Fibroblast of lung (primary cell): Measurements from ENCODE around the gene PIP4K2A. TPM values are rescaled to one million over a fixed set of nuclear protein-coding genes. Genes with fewer than 3 reads are reported as not detected.
A peak's percentile ranks its signal among the peaks of the same experiment; 100 is the strongest.

Source experiments
- DNase-seq, 2 donors: peaks; one replicate each; pipeline versions ENCODE4 v3.0.0 to v3.0.0-alpha.2; 2010; ENCODE audit warnings: low read depth in 2 of 2
- H2AFZ ChIP-seq: 2 replicates; pipeline ENCODE4 v1.5.1; 2012; ENCODE audit warnings: low read length, control low read depth, inconsistent platforms
- H3K27ac ChIP-seq: 2 replicates; pipeline ENCODE4 v1.5.1; 2011; ENCODE audit warnings: low read length, control low read depth; ENCODE audit not compliant: insufficient read depth
- H3K27me3 ChIP-seq: 2 replicates; pipeline ENCODE4 v1.5.1; 2011; ENCODE audit warnings: mild to moderate bottlenecking, low read length; ENCODE audit not compliant: control insufficient read depth, insufficient read depth
- H3K36me3 ChIP-seq: 2 replicates; pipeline ENCODE4 v1.5.1; 2011; ENCODE audit warnings: low read length; ENCODE audit not compliant: control insufficient read depth, insufficient read depth
- H3K4me1 ChIP-seq: 2 replicates; pipeline ENCODE4 v1.5.1; 2011; ENCODE audit warnings: low read length; ENCODE audit not compliant: control insufficient read depth, insufficient read depth; ENCODE audit errors: extremely low read depth
- H3K4me2 ChIP-seq: 2 replicates; pipeline ENCODE4 v1.5.1; 2011; ENCODE audit warnings: low read length, control low read depth; ENCODE audit not compliant: insufficient read depth; ENCODE audit errors: extremely low read depth
- H3K4me3 ChIP-seq, 4 experiments: fragments of 200-600 bp in 1 of 4; sonication (generic) in 1 of 4; replicated peaks in 1 of 4; 2 replicates each; pipeline ENCODE4 v1.5.1; 2011 to 2016; ENCODE audit warnings: low read length in 4 of 4, low read depth in 3 of 4, mild to moderate bottlenecking in 3 of 4, control low read depth in 2 of 4, inconsistent platforms in 1 of 4, mixed read lengths in 1 of 4; ENCODE audit not compliant: insufficient read depth in 1 of 4; ENCODE audit errors: control extremely low read depth in 1 of 4
- H3K79me2 ChIP-seq: 2 replicates; pipeline ENCODE4 v1.5.1; 2012; ENCODE audit warnings: mild to moderate bottlenecking, low read length, inconsistent platforms; ENCODE audit not compliant: control insufficient read depth, insufficient read depth
- H3K9ac ChIP-seq: 2 replicates; pipeline ENCODE4 v1.5.1; 2011; ENCODE audit warnings: mild to moderate bottlenecking, low read length, control low read depth; ENCODE audit not compliant: insufficient read depth
- H3K9me3 ChIP-seq: 2 replicates; pipeline ENCODE4 v1.5.1; 2012; ENCODE audit warnings: low read depth, low read length; ENCODE audit not compliant: control insufficient read depth, insufficient read depth
- H4K20me1 ChIP-seq: 2 replicates; pipeline ENCODE4 v1.5.1; 2011; ENCODE audit warnings: low read length; ENCODE audit not compliant: control insufficient read depth, insufficient read depth; ENCODE audit errors: extremely low read depth
- CTCF ChIP-seq, 2 donors: IDR thresholded peaks in 1 of 2; conservative IDR thresholded peaks in 1 of 2; 1 replicate in 1 of 2; 2 replicates in 1 of 2; pipeline ENCODE4 v1.5.1; 2011 to 2012; ENCODE audit warnings: low read length in 2 of 2, control low read depth in 1 of 2, inconsistent platforms in 1 of 2, low read depth in 1 of 2, mild to moderate bottlenecking in 1 of 2
- EZH2 ChIP-seq: IDR thresholded peaks from 2 replicates; pipeline ENCODE4 v1.5.1; 2012; ENCODE audit warnings: low read length, control low read depth, mild to moderate bottlenecking; ENCODE audit errors: missing control alignments
- polyA plus RNA-seq, 2 donors: library from polyadenylated mRNA; depleted of rRNA in 1 of 2; stranded (reverse) in 1 of 2; unstranded in 1 of 2; fragments of >200 nt; gene quantifications; 2 replicates each; pipeline ENCODE4 v1.2.1, GENCODE V29; 2011 to 2012; ENCODE audit warnings: missing spikeins in 1 of 2
- total RNA-seq: library from RNA; depleted of rRNA; stranded (reverse); fragments of >200 nt; gene quantifications from 2 replicates; pipeline ENCODE4 v1.2.1, GENCODE V29; 2014

PIP4K2A gene
- total and polyA plus RNA-seq, 2 donors (not counting 1 experiment from before 2014, with no cell fraction given) = 28.5 to 40.0 TPM

GRCh38 chr10:22617516-22617915 is 96.9 kb downstream of the PIP4K2A start:
- Histone ChIP-seq H2AFZ (no peak overlapping the region), H3K27ac (no peak overlapping the region), H3K9ac (no peak overlapping the region), H4K20me1 (no peaks in the 10 kb centered on the region), H3K4me3 (no peak overlapping the region), H3K79me2 (peaks cover 22% of the 10 kb centered on the region), H3K9me3 (no peaks in the 10 kb centered on the region), H3K36me3 (no peaks in the 10 kb centered on the region), H3K4me2 (no peak overlapping the region), H3K4me1 (peaks cover 22% of the 10 kb centered on the region), H3K27me3 (no peaks in the 10 kb centered on the region)
- TF ChIP-seq EZH2 = no peak
- TF ChIP-seq CTCF (conservative IDR thresholded peaks at IDR 0.05 in 1 of 2, IDR thresholded peaks at IDR 0.05 in 1 of 2; ENCODE audit: low read depth in 1 of 2, low read length in 2 of 2) = no peak
- no peak for DNase-seq

- no peak for DNase-seq
- H3K79me2 ChIP-seq = peaks cover 17% of the 10 kb centered on the region
- H3K9me3 ChIP-seq = no peaks in the 10 kb centered on the region
- H3K4me3 ChIP-seq = no peak overlapping the region
- H3K9ac ChIP-seq = no peak overlapping the region
- H2AFZ ChIP-seq = no peak overlapping the region
- no peaks in the 10 kb centered on the region for H3K27me3 ChIP-seq
- no peak overlapping the region for H3K4me2 ChIP-seq
- H3K36me3 ChIP-seq = no peaks in the 10 kb centered on the region
- TF ChIP-seq EZH2 (no peak), CTCF (conservative IDR thresholded peaks at IDR 0.05 in 1 of 2, IDR thresholded peaks at IDR 0.05 in 1 of 2; ENCODE audit: low read depth in 1 of 2, low read length in 2 of 2) (no peak)
- H4K20me1 ChIP-seq = no peaks in the 10 kb centered on the region
- H3K4me1 ChIP-seq = peaks cover 22% of the 10 kb centered on the region
- no peak overlapping the region for H3K27ac ChIP-seq
Measured at GRCh38 chr10:22617051-22617450, 97.3 kb downstream of the PIP4K2A start.

DNA sequence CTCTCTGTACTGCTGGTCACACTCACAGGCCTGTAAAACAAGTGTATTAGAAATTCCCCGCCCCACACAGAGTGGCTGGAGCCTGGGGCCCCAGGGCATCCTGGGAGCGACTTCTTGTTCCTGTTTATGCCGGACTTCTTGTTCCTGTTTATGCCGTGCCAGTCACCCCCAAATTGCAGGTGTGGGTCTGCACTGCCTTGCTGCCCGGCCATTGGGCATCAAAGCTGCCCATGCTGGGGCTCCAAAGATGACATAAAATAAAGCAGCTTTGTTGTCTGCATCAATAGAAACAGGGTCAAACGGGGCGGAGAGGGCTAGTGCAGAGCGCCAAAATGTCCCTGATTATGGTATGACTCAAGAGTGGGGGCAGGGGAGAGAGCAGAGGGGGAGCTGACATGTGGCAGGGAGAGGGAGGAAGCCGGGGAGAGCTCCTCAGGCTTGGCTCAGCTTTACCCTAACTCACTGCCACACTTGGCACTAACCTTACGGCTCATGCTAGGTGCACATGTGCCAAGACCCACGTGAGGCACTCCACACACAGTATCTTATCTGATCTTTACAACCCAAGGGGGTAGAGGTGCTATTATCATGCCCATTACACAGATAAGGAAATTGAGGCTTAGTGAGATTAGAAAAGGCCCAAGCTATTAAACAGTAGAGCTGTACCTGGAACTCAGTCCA is 98.4 kb downstream of the PIP4K2A start:
- Histone ChIP-seq H3K9me3 (no peaks in the 10 kb centered on the region), H3K4me2 (no peak overlapping the region), H3K4me3 (no peak overlapping the region), H3K4me1 (peaks cover 14% of the 10 kb centered on the region), H4K20me1 (no peaks in the 10 kb centered on the region), H3K27ac (no peak overlapping the region), H3K27me3 (no peaks in the 10 kb centered on the region), H3K36me3 (no peaks in the 10 kb centered on the region), H3K9ac (no peak overlapping the region), H2AFZ (no peak overlapping the region), H3K79me2 (peaks cover 14% of the 10 kb centered on the region)
- DNase-seq = peak; percentile 44 to 78
- no peak for TF ChIP-seq EZH2
- no peak for TF ChIP-seq CTCF (conservative IDR thresholded peaks at IDR 0.05 in 1 of 2, IDR thresholded peaks at IDR 0.05 in 1 of 2; ENCODE audit: low read depth in 1 of 2, low read length in 2 of 2)
